GM12864 (cell line): ENCODE measurements around the gene NLGN1.

Source experiments
- DNase-seq: peaks from one replicate; pipeline ENCODE4 v3.0.0-alpha.2; 2011; ENCODE audit warnings: low read depth
- H3K4me3 ChIP-seq: 2 replicates; pipeline ENCODE4 v1.5.1; 2011; ENCODE audit warnings: mild to moderate bottlenecking, low read depth, low read length, control low read depth
- CTCF ChIP-seq: IDR thresholded peaks from 2 replicates; pipeline ENCODE4 v1.5.1; 2011; ENCODE audit warnings: low read depth, mild to moderate bottlenecking, moderate library complexity, low read length, control low read depth, inconsistent platforms; ENCODE audit errors: missing control alignments

Gene NLGN1

GRCh38 chr3:173762501-173762900 lies 365.0 kb downstream of the NLGN1 start:
- H3K4me3 ChIP-seq: no peak overlapping the region
- no peak for TF ChIP-seq CTCF
- no peak for DNase-seq

GRCh38 chr3:173770011-173770410 lies 372.5 kb downstream of the NLGN1 start:
- no peak for TF ChIP-seq CTCF
- no peak overlapping the region for H3K4me3 ChIP-seq
- no peak for DNase-seq

- no peak for DNase-seq
- TF ChIP-seq CTCF: no peak
- no peak overlapping the region for H3K4me3 ChIP-seq
Observed at GRCh38 chr3:173770796-173771573, 373.4 kb downstream of the NLGN1 start.

GRCh38 chr3:173773800-173774199 lies 376.3 kb downstream of the NLGN1 start:
- DNase-seq: no peak
- H3K4me3 ChIP-seq: no peak overlapping the region
- TF ChIP-seq CTCF: no peak

GRCh38 chr3:173774294-173774693 lies 376.8 kb downstream of the NLGN1 start:
- TF ChIP-seq CTCF: no peak
- no peak for DNase-seq
- no peak overlapping the region for H3K4me3 ChIP-seq

GRCh38 chr3:173778251-173778650 lies 380.7 kb downstream of the NLGN1 start:
- no peak for DNase-seq
- no peak for TF ChIP-seq CTCF
- no peak overlapping the region for H3K4me3 ChIP-seq

- no peak for DNase-seq
Observed at GRCh38 chr3:173780067-173780466, 382.5 kb downstream of the NLGN1 start.

More at GRCh38 chr3:173780067-173780466, 382.5 kb downstream of the NLGN1 start:
- no peak for TF ChIP-seq CTCF
- no peak overlapping the region for H3K4me3 ChIP-seq
